Measurements from ENCODE around the gene KCNB1.

- TF ChIP-seq CTCF (IDR thresholded peaks at IDR 0.05) (no peak), ZFX (IDR thresholded peaks at IDR 0.05; ENCODE audit: borderline replicate concordance) (no peak)
These were observed 76.8 kb downstream of the KCNB1 start for GRCh38 chr20:49405696-49406095.

Data from 22Rv1 (cell line).